ENCODE results near the gene AOC3.

The AOC3 gene, protein sequence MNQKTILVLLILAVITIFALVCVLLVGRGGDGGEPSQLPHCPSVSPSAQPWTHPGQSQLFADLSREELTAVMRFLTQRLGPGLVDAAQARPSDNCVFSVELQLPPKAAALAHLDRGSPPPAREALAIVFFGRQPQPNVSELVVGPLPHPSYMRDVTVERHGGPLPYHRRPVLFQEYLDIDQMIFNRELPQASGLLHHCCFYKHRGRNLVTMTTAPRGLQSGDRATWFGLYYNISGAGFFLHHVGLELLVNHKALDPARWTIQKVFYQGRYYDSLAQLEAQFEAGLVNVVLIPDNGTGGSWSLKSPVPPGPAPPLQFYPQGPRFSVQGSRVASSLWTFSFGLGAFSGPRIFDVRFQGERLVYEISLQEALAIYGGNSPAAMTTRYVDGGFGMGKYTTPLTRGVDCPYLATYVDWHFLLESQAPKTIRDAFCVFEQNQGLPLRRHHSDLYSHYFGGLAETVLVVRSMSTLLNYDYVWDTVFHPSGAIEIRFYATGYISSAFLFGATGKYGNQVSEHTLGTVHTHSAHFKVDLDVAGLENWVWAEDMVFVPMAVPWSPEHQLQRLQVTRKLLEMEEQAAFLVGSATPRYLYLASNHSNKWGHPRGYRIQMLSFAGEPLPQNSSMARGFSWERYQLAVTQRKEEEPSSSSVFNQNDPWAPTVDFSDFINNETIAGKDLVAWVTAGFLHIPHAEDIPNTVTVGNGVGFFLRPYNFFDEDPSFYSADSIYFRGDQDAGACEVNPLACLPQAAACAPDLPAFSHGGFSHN

DNA sequence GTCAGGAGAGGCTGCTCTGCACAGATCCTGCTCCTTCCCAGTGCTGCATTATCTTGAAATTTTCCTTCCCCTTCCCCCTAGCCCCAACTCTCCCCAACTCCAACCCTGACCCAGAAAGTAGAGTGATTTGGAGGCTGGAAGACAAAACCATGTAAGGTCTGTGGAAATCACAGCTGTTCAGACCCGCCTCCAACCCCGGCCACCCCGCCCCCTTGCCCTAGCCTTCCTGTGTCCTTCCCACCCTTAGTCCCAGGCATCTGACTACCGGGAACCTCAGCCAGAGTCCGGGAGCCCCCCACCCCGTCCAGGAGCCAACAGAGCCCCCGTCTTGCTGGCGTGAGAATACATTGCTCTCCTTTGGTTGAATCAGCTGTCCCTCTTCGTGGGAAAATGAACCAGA is at the start of gene AOC3:
Gene AOC3, plus strand, starts transcription at position 246 of the 400 bp plus-strand sequence. Its CDS starts 145 bp downstream, at position 391.
- no peak for DNase-seq

DNA sequence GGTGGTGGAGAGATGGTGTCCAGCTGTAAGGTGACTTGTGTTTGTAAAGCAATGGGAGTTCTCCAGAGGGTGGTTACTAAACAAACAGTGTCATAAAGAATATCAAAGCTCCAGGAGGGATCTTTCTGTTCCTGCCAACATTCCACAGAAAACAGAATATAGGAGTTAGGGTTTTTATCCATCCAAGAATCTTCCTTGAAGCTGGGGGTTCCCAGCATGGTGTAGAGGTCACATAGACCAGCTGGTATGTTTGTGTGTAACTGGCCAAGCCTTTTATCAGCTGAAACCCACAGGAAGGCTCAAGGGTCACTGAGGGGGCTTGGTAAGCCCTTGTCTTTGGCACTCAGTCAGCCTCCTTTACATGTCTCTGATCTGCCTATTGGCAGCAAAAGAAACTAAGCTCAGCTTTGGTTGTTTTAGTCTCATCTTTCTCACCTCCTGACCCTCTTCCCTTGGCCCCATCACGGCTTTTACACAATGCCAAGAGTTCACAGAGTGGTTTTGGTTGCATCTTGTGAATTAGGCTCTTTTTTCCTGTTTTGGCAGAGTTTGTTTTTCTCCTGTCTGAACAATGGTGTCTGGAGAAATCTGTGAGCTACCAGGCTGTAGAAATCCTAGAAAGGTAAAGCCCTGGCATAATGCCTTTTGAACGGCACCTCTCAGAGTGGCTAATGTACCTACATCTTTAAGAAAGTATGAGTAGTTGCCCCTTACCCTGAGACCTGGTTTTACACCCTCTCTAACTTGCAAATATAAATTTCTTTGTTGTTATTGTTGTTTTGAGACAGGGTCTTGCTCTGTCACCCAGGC is 47.7 kb upstream of the AOC3 start:
- no peak for DNase-seq

DNA sequence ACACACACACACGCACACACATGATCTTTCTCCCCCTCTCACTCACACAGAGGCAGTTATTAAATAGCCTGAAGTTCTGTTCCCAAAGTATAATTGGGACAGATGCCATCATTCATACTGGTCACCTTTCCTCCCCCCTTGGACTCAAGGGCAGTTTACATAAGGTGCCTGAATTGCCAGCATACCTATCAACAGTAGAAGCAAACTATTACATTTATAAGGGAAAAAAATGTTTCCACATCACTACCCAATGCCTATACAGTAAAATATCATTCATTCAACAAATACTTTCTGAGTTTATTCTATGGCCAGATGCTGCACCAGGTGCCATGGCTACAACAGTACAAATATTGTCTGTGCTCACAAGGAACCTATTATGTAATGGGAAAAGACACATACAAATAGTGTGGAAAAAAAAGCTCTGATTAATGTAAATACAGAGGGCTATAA is 46.1 kb upstream of the AOC3 start:
- no peak for DNase-seq

DNA sequence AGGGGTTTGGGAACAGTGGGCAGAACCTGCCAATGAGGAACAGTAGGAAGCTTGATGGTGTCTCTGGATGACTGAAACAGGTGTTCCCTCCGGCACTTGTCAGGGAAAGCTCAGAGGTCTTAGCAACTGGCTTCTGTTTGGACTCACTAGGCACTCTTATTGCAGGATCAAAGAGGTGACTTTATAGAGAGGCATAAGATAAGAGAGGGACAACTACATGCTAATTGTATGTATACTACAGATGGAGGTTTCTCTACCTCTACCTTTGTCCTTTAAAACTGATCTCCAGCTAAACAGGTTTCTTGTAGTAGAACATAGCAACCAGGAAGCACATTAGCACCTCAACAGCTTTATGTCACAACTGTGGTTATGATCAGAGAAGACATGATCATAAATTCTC is 44.8 kb upstream of the AOC3 start:
- DNase-seq, result no peak

DNA sequence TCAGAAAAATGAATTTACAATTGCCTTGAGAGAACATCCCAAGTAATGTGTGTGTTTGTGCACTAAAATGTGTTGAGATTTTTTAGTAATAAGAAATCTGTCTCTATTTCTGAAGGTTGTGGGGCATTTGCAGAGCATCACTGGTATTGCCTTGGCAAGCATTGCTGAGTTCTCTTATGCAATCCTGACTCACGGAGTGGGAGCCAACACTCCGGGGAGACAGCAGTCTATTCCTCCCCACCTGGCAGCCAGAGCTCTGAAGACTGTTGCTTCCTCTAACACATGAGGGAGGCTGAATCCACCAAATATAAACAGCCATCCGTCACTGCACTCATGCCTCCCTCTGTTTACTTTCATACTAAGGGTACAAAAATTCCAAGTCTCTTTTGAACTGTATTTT is 41.7 kb upstream of the AOC3 start:
- DNase-seq, result peak; percentile 64

DNA sequence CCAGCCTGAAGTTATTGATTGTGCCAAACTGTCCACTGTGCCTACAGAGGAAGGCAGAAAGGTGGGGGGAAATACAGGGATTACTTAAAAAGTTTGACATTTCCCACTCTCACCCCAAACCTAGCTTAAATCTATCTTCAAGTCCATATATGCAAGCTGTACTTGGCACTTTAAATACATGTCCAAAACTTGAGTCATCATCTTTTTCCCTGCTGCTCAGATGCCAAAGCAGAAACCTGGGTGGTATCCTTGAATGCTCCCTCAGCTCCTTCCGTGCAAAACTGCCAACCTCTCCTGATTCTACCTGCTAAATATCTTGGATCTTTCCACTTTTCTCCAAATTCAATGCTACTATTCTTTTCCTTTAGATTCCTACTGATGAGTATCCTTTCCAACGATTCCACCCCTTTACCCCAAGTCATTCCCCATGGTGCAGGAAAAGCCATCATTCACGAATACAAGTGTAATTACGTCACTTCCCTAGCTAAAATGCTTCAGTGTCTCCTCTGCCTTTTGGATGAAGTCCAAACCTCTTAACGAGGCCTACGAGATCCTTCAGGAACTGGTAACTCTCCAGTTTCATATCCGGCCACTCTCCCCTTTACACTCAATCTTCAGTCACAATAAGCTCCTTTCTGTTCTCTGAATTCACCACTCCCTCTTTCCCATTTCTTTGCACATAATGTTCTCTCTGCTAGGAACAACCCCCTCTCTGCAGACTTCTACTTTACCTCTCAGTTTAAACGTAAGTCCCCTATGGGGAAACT is 36.2 kb upstream of the AOC3 start:
- DNase-seq, result peak; percentile 88

DNA sequence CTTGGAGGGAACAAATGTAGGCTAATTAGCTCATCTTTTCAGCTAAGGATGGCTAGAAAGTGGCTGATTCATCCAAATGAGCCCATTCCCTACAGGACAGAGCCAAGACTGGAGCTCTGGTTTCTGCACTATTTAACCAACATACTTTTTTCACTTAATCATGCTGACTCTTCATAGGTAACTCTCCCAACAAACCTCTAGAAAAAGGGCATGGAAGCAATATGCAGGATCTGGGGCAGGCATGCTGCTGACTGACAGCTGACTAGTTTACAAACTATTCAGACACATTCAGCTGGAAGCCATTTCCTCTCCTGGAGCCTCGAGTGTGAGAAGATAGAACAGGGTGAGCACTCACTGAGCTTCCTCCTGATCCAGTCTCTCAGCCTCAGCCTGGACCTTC is 33.1 kb upstream of the AOC3 start:
- peak; percentile 52 for DNase-seq

DNA sequence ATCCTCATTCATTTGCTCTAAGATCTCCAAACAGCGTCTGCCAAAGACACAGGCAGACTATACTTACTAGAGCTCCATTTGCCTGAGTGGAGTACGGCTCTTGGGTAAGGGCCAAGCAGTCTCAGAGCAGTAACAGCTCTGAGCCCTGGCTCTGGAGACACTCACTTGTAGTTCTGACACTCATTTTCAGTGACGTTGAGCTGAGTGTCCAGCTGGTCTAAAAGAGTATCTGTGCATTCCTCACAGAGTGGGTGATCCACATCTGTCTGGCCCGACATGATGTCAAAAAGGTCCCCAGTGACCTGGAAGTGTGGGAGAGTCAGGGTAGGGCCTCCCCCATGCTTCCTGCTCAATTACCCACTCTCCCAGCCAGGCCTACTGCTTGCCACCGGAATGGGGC is 32.6 kb upstream of the AOC3 start:
- DNase-seq, result no peak

DNA sequence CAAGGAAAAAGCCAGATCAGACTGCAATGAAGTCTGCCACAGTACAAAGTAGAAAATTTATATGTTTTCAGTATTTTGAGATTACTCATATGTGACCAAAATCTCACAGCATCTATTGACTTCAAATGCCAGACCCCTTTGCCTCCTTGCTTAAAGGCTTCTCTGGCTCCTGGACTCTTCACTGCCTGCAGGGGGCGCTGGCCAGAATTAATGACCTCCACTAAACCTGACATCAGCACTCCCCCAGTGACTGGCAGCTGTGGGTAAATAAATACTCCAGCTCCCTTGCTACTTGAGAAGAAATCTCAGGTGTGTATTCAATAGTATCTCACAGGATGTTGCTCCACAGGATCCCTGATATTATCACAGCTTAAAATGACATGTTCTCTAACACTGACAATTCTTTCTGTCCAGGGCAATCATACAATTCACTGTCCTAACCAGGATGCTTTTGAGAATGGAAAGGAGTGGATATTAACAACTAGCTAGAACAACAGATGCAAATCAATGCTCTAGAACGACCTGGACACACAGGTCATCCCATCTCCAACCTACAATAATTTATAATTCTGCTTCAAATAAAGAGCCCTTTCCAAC is 31.0 kb upstream of the AOC3 start:
- DNase-seq, result peak; percentile 46

DNA sequence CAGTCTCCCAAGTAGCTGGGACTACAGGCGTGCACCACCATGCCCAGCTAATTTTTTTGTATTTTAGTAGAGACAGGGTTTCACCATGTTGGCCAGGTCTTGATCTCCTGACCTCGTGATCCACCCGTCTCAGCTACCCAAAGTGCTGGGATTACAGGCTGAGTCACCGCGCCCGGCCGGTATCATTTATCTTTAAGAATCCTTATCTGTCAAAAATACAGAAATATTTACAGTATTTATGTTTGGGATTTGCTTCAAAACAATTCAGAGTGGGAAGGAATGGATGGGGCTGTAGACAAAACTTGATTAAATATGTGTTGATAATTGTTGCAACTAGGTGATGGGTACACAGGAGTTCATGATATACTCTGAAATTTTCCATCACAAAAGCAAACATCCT is 29.8 kb upstream of the AOC3 start:
- no peak for DNase-seq

DNA sequence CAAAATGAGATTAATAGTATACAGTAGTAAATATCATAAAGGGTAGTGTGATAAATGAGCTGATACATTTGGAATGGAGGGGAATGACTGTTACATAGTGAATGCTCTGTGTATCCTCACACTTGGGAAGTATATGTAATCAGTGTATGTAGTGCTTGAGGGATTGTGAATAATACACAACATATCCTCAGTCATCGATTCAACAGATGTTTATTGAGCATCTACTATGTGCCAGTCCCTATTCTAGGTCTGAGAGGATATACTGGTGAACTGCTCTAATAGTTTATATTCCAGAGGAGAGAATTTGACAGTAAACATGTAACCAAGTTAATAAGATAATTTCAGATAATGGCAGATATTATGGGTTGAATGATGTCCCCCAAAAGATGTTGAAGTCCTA is 23.5 kb upstream of the AOC3 start:
- DNase-seq, result no peak

DNA sequence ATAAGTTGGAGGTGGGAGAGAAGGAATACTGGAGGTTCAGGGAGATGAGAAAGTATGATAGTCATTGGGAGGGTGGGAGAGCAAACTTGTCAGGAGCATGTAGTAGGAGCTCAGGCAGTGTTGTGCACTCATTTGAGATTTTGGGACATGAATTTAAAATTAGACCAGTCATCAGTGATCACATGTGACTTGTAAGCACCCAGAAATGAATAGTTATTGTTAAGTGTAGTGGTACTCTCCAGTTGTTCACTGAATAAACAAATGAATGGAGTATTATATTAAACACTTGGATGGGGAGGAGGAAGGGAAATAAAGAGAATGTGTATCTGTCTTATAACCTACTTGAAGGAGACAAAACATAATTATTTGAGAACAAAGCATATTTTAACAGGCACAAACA is 20.0 kb upstream of the AOC3 start:
- DNase-seq, result no peak

DNA sequence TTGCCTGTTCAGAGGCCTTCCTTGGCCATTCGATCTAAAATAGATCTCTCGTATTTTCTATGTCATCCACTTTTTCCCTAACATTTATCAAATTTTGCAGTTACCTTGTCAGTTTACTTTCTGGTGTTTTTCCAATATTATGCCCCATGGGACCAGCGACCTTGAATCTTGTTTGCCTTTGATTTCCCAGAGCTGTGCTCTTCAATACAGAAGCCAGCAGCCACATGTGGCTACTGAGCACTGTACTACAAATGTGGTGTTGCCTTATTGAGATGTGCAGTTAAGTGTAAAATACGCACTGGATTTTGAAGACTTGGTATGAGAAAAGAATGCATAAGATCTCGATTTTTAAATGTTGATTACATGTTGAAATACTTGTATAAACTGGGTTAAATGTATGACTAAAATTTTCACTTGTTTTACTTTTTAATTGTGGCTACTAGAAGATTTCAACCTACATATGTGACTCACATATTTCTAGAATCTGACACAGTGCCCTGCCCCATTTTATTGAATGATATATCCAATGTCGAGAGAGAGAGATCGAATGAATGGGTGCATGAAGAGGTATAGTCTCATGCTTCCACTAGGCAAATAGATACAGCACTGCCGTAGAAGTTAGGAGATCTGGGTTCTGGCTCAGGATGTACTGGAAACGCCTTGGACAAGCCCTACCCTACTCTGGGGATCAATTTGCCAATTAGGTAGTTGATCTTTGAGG is 18.6 kb upstream of the AOC3 start:
- no peak for DNase-seq

DNA sequence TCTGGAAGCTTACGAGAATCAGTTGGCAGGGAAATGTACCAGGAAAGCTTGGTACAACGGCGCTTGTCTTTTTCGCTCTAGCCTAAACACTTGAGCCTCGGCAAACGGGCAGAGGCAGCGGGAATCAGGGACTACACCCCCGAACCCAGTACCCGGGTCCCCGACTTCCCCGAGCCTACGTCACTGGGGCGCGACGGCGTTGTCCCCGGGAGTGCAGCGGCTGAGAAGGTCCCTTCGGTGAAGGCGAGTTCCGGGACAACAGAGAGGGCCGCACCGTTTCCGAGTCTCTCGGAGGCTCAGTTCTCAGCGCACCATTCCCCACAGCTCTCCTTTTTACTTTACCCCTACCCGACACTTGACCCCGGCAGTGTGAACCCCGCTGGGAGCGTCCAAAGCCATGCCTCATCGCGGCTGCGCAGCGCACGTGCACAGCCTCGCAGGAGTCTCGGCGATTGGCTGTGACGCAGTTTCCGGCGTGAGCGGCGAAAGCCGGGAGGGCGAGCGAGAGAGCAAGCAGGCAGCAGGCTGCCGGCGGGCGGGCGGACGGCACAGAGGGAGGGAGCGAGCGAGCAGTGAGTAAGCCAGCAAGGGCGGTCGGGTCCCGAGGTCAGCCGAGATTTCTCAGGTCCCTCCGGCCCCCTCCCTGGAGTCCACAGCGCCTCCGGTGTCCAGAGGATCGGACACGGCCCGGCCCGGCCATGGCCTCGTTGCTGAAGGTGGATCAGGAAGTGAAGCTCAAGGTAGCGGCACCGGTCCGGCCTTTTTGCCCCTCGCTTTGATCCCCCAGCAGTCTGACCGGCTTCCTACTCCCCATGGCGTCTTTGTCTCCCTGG is 17.8 kb upstream of the AOC3 start, which contains the start of gene PSME3:
Gene PSME3, plus strand, starts transcription at position 464 of the 833 bp plus-strand sequence. Its CDS starts 235 bp downstream, at position 699.
- DNase-seq, result peak; percentile 86

DNA sequence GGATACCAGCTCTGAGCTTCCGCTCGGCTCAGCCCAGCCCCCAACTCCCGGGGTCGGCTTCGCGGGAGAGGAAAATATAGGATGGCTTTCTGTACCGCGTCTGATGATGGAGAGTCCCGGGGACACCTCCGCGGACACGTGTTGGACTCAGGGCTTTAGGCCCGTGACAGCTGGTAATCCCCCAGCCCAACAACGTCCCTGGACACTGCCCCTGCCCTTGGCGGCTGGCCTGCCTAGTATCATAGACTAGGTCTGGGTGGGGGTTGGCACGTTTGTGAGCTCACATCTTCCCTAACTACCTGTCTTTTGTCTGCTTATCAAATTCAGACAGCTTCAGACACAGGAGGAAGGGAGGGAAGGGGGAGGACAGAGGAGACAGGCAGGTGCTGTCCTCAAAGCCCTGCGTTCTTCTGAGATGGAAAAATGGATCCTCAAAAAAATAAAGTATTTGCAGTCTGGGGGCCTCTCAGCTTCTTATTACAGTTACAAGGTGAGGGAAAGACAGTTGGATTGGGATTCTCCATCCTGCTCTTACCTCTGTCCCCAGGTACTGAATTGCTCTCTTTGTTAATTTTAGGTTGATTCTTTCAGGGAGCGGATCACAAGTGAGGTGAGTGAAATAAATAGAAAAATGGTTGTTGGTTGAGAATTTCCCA is 17.1 kb upstream of the AOC3 start:
- DNase-seq, result no peak

DNA sequence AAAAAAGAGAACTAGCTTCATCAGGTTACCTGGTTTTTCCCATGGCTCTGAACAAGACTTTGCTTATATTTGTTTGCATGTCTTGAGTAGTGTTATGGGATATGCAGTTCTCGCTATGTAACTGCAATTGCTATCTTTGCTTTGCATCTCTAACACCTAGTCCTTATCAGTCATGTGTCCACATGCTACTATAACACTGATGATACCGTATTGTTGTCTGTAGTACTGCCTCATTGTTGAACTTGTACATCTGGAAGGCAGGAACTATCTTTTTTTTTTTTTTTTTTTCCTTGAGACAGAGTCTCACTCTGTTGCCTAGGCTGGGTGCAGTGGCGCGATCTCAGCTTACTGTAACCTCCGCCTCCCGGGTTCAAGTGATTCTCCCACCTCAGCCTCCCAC is 15.3 kb upstream of the AOC3 start:
- no peak for DNase-seq

DNA sequence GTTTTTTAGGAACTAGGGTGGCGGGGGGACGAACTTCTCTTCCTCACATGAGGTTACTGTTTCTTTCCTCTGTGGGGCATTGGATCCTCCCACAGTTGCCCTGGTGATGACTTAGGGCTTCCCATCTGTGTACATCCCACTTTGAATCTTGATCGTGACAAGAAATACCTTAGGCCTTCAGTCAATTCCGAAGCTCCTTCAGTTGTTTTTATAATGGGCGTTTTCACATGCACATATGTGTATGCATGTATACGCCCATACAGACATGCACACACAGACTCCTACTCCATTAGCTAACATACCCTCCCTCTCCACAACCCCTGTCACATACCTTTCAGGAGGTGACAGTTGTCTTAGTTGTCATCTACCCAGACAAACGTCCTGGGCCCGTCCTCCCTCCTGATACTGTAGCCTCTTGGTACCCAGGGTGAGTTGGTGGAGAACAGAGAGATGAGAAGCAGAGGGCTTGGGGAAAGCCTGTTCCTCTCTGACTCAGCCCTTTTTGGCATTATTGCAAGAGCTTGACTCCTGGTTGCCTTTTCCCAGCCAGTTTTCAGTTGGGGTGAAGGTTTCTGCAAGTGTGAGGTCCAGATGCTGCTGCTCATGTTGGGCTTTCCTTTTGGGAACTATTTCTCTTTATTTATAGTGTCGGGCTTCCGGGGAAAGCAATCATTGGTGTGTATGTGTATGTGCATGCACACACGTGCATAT is 8.9 kb upstream of the AOC3 start:
- DNase-seq, result no peak

DNA sequence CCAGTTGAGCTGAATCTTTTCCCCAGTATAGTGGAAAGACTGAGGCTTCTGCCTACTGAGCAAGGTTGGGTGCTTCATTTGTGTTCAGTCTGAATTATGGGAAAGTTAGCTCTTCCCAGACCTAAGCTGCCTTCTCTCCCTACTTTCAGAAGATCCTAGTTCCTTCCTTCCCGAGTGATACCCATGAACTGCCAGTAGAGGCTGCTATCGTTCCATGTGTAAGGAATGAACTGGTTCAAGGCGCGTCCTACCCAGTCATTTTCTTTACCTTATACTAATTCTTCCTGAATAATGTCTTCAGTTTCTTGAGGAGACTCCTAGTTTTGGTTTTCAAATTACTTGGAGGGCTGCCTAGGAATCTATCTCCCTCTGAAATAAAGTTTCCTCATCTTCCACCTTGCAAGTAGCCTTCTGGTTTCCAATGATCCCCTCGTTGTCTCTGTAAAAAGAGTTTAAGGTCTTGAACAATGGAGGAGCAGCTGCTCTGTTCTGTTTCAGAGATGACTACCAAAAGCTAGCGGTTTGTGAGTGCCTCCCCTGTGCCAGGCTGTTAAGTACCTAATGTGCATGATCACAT is 7.6 kb upstream of the AOC3 start:
- DNase-seq, result peak; percentile 60

DNA sequence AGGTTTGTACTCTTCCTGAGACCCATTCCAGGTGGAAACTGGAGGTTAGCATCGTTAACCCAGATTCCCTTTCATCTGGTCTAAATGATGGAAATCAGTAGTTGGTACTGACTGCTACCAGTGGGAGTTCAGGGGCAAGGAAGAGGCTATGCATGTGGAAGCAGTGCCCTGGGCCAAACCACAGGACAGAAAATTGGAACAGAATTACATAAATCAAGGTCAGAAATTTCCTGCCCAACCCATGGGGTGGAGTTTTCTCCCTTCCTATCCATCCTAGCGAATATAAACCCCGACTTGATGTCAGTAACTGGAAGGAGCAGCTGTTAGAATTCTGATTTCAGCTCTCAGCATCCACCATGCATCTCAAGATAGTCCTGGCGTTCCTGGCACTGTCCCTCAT is 6.7 kb upstream of the AOC3 start, which contains the start of gene AOC2:
Gene AOC2, plus strand, starts transcription at position 310 of the 400 bp plus-strand sequence. Its CDS starts 47 bp downstream, at position 357.
- DNase-seq, result no peak
